SK-N-SH (cell line): ENCODE measurements around the gene MBNL2. TPM values are rescaled to one million over a fixed set of nuclear protein-coding genes. Genes with fewer than 3 reads are reported as not detected.
A peak's percentile ranks its signal among the peaks of the same experiment; 100 is the strongest.

ENCODE experiments used
- CTCF ChIA-PET: fragments of 300-600, 350-600 bp; formaldehyde crosslinking; extraction: SDS; loops from one replicate; lab custom pipeline; 2021; lab: Yijun Ruan, JAX
- POLR2A ChIA-PET: fragments of 350-600 bp; sonication (Branson Sonifier 250); formaldehyde crosslinking; extraction: SDS; loops from one replicate; lab custom pipeline; 2020; ENCODE audit warnings: antibody characterized with exemption, inconsistent platforms; lab: Yijun Ruan, JAX
- DNase-seq: peaks from one replicate; pipeline ENCODE4 v3.0.0; 2012
- H2AFZ ChIP-seq: fragments of 200-600 bp; sonication (generic); 2 replicates; pipeline ENCODE4 v1.8.1; 2016; ENCODE audit warnings: antibody characterized with exemption, mild to moderate bottlenecking, low read depth
- H3F3A ChIP-seq: fragments of 200-600 bp; sonication (generic); replicated peaks from 2 replicates; pipeline ENCODE3; 2016; ENCODE audit warnings: antibody characterized with exemption, mild to moderate bottlenecking; ENCODE audit not compliant: insufficient read depth
- H3K27ac ChIP-seq, 2 experiments: fragments of 200-500 bp in 1 of 2; fragments of 200-600 bp in 1 of 2; sonication (Bioruptor generic) in 1 of 2; sonication (generic), shearing (Covaris generic) in 1 of 2; 2 replicates each; pipeline versions ENCODE4 v1.5.1 to v1.6.1; 2014 to 2016; ENCODE audit warnings: low read depth in 2 of 2, inconsistent platforms in 1 of 2, low read length in 1 of 2, mild to moderate bottlenecking in 1 of 2, mixed read lengths in 1 of 2
- H3K27me3 ChIP-seq: fragments of 200-600 bp; sonication (generic), shearing (Covaris generic); 2 replicates; pipeline ENCODE4 v1.6.1; 2016; ENCODE audit warnings: mixed run types; ENCODE audit not compliant: insufficient read depth
- H3K36me3 ChIP-seq, 2 experiments: fragments of 200-500 bp in 1 of 2; fragments of 200-600 bp in 1 of 2; sonication (Bioruptor generic) in 1 of 2; sonication (generic) in 1 of 2; replicated peaks in 1 of 2; 2 replicates each; pipeline versions ENCODE3 to v1.5.1; 2014 to 2016; ENCODE audit warnings: low read length in 1 of 2, mild to moderate bottlenecking in 1 of 2; ENCODE audit not compliant: insufficient read depth in 2 of 2, control insufficient read depth in 1 of 2
- H3K4me1 ChIP-seq, 2 experiments: fragments of 200-500 bp in 1 of 2; fragments of 200-600 bp in 1 of 2; sonication (Bioruptor generic) in 1 of 2; sonication (generic), shearing (Covaris generic) in 1 of 2; 2 replicates each; pipeline versions ENCODE4 v1.5.1 to v1.6.1; 2014 to 2016; ENCODE audit warnings: low read depth in 1 of 2, low read length in 1 of 2, mixed run types in 1 of 2; ENCODE audit not compliant: insufficient read depth in 2 of 2, control insufficient read depth in 1 of 2
- H3K4me2 ChIP-seq: fragments of 200-600 bp; sonication (generic), shearing (Covaris generic); 2 replicates; pipeline ENCODE4 v1.6.1; 2017; ENCODE audit warnings: mixed run types
- H3K4me3 ChIP-seq, 2 experiments: fragments of 200-500 bp in 1 of 2; fragments of 200-600 bp in 1 of 2; sonication (Bioruptor generic) in 1 of 2; sonication (generic), shearing (Covaris generic) in 1 of 2; 2 replicates each; pipeline versions ENCODE4 v1.5.1 to v1.8.1; 2014 to 2016; ENCODE audit warnings: low read depth in 2 of 2, inconsistent platforms in 1 of 2, low read length in 1 of 2, mild to moderate bottlenecking in 1 of 2, mixed read lengths in 1 of 2, moderate library complexity in 1 of 2
- H3K79me2 ChIP-seq: fragments of 200-600 bp; sonication (generic); 2 replicates; pipeline ENCODE4 v1.8.1; 2017; ENCODE audit warnings: mild to moderate bottlenecking; ENCODE audit not compliant: insufficient read depth
- H3K9ac ChIP-seq: fragments of 200-600 bp; sonication (generic); 2 replicates; pipeline ENCODE4 v1.6.1; 2017; ENCODE audit warnings: mixed run types
- H3K9me2 ChIP-seq: fragments of 200-600 bp; sonication (generic); 2 replicates; pipeline ENCODE4 v1.6.1; 2017; ENCODE audit warnings: mixed run types
- H3K9me3 ChIP-seq: fragments of 200-600 bp; sonication (generic); 2 replicates; pipeline ENCODE4 v1.6.1; 2017; ENCODE audit warnings: mixed run types, mild to moderate bottlenecking, moderate library complexity
- H4K20me1 ChIP-seq: fragments of 200-600 bp; sonication (generic); 2 replicates; pipeline ENCODE4 v1.6.1; 2017; ENCODE audit warnings: mild to moderate bottlenecking, mixed run types; ENCODE audit not compliant: insufficient read depth
- EZH2phosphoT487 ChIP-seq: fragments of 200-600 bp; sonication (generic); IDR thresholded peaks from 2 replicates; pipeline ENCODE4 v1.6.1; 2017; ENCODE audit warnings: low read depth, mixed run types, mild to moderate bottlenecking, antibody characterized with exemption, moderate library complexity, borderline replicate concordance
- FOXJ3 ChIP-seq: sonication (generic); formaldehyde crosslinking; IDR thresholded peaks from 2 replicates; pipeline ENCODE4 v1.5.1; 2020; ENCODE audit warnings: mild to moderate bottlenecking, missing genetic modification reagents
- FOXM1 ChIP-seq: IDR thresholded peaks from 2 replicates; pipeline ENCODE4 v1.4.0; 2012; ENCODE audit warnings: low read depth, mild to moderate bottlenecking
- JUND ChIP-seq: IDR thresholded peaks from 2 replicates; pipeline ENCODE4 v1.4.0; 2012
- MXI1 ChIP-seq: IDR thresholded peaks from 2 replicates; pipeline ENCODE4 v1.6.1; 2012; ENCODE audit warnings: mild to moderate bottlenecking, low read depth, low read length, improper control_type of control experiment
- NFIC ChIP-seq: IDR thresholded peaks from 2 replicates; pipeline ENCODE4 v1.4.0; 2012; ENCODE audit warnings: borderline replicate concordance
- SMC3 ChIP-seq: IDR thresholded peaks from 2 replicates; pipeline ENCODE4 v1.6.1; 2012; ENCODE audit warnings: low read depth, low read length, improper control_type of control experiment
- USF1 ChIP-seq: IDR thresholded peaks from 2 replicates; pipeline ENCODE4 v1.4.0; 2012; ENCODE audit warnings: low read depth, borderline replicate concordance
- USF2 ChIP-seq: fragments of 150-350 bp; IDR thresholded peaks from 2 replicates; pipeline ENCODE4 v1.6.1; 2017; ENCODE audit warnings: antibody characterized with exemption, low read length, low read depth, borderline replicate concordance
- YY1 ChIP-seq: IDR thresholded peaks from 2 replicates; pipeline ENCODE4 v1.4.0; 2012; ENCODE audit warnings: low read depth, mild to moderate bottlenecking
- WGBS: methylation state at CpG from one replicate; pipeline ENCODE4 v1.1.6; 2017; ENCODE audit warnings: low lambda C conversion rate; 5-methylcytosine and 5-hydroxymethylcytosine counted together
- polyA plus RNA-seq, 3 experiments: library from polyadenylated mRNA; depleted of rRNA; stranded (reverse); fragments of >200 nt; gene quantifications; 2 replicates each; pipeline ENCODE4 v1.2.3, GENCODE V29; 2012
- TF ChIP-seq, protein P1 (sequence below): fragments of 150-350 bp; IDR thresholded peaks from 2 replicates; pipeline ENCODE4 v1.6.1; 2016; ENCODE audit warnings: mild to moderate bottlenecking, low read depth, low read length
- TF ChIP-seq, protein P2 (sequence below): IDR thresholded peaks from 2 replicates; pipeline ENCODE4 v1.4.0; 2012; ENCODE audit warnings: low read depth, borderline replicate concordance
- TF ChIP-seq, protein P3 (sequence below): IDR thresholded peaks from 2 replicates; pipeline ENCODE4; 2012

MBNL2 gene
- polyA plus RNA-seq, 1 of the 3 experiments (the other 2 are of a cell fraction): 24.5 TPM

DNA sequence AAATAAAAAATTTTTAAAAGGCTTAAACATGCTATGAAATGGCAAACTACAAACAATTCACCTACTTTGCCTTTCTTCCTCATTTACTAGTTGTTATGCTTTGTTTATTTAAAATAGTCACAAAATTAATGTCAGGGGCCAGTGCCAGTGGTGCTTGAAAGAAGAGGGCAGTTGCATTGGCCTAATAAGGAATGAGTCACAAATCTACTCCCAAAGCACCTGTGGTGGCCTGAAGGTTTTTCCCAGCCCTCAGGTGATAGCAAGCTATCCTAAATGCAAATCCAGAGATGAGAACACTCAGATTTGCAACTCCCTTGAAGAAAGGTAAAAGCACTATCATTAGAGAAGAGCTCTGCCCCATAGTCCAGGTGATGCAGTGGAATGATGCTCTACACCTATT, 103.6 kb downstream of the MBNL2 start:
- TF ChIP-seq MXI1 (no peak), USF1 (no peak), FOXJ3 (no peak), EZH2phosphoT487 (no peak), YY1 (no peak), FOXM1 (no peak), JUND (no peak), SMC3 (no peak)
- TF ChIP-seq, protein P1, sequence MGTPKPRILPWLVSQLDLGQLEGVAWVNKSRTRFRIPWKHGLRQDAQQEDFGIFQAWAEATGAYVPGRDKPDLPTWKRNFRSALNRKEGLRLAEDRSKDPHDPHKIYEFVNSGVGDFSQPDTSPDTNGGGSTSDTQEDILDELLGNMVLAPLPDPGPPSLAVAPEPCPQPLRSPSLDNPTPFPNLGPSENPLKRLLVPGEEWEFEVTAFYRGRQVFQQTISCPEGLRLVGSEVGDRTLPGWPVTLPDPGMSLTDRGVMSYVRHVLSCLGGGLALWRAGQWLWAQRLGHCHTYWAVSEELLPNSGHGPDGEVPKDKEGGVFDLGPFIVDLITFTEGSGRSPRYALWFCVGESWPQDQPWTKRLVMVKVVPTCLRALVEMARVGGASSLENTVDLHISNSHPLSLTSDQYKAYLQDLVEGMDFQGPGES: no peak
- TF ChIP-seq, protein P2, sequence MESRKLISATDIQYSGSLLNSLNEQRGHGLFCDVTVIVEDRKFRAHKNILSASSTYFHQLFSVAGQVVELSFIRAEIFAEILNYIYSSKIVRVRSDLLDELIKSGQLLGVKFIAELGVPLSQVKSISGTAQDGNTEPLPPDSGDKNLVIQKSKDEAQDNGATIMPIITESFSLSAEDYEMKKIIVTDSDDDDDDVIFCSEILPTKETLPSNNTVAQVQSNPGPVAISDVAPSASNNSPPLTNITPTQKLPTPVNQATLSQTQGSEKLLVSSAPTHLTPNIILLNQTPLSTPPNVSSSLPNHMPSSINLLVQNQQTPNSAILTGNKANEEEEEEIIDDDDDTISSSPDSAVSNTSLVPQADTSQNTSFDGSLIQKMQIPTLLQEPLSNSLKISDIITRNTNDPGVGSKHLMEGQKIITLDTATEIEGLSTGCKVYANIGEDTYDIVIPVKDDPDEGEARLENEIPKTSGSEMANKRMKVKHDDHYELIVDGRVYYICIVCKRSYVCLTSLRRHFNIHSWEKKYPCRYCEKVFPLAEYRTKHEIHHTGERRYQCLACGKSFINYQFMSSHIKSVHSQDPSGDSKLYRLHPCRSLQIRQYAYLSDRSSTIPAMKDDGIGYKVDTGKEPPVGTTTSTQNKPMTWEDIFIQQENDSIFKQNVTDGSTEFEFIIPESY: no peak
- TF ChIP-seq, protein P3, sequence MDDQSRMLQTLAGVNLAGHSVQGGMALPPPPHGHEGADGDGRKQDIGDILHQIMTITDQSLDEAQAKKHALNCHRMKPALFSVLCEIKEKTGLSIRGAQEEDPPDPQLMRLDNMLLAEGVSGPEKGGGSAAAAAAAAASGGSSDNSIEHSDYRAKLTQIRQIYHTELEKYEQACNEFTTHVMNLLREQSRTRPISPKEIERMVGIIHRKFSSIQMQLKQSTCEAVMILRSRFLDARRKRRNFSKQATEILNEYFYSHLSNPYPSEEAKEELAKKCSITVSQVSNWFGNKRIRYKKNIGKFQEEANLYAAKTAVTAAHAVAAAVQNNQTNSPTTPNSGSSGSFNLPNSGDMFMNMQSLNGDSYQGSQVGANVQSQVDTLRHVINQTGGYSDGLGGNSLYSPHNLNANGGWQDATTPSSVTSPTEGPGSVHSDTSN: no peak
- TF ChIP-seq, all 33 proteins: peak for 0
- Histone ChIP-seq H3K27me3 (no peaks in the 10 kb centered on the region), H3F3A (peaks cover 52% of the 10 kb centered on the region), H2AFZ (no peak overlapping the region), H4K20me1 (peaks cover 4% of the 10 kb centered on the region), H3K9me2 (no peaks in the 10 kb centered on the region), H3K27ac (peak overlapping the region in 1 of 2 experiments; percentile 11; a peak in 1 of 4 replicates), H3K4me2 (no peak overlapping the region), H3K36me3 (peaks cover 2 to 12% of the 10 kb centered on the region in 2 experiments), H3K4me3 (no peak overlapping the region), H3K4me1 (peaks cover 33 to 35% of the 10 kb centered on the region in 2 experiments), H3K9ac (no peak overlapping the region), H3K9me3 (no peaks in the 10 kb centered on the region), H3K79me2 (peaks cover 97% of the 10 kb centered on the region)
- POLR2A ChIA-PET: no interaction called here
- CTCF ChIA-PET: interaction anchor here (1.0 to 4.1 kb wide), 3 partner anchors 15 to 216 kb away, joined by 3 to 11 read pairs (median 3); no protein-coding TSS in a partner anchor
- DNase-seq: no peak

- Histone ChIP-seq H3K9ac (no peak overlapping the region), H3K36me3 (peaks cover 7 to 23% of the 10 kb centered on the region in 2 experiments), H2AFZ (no peak overlapping the region), H3K4me1 (peaks cover 25 to 31% of the 10 kb centered on the region in 2 experiments), H3K9me3 (no peaks in the 10 kb centered on the region), H4K20me1 (peaks cover 4% of the 10 kb centered on the region), H3K27ac (peak overlapping the region; percentile 70 to 74)
- TF ChIP-seq NFIC (0 out of 2 replicates have a peak, but pooled peaks have one; percentile 8), USF2 (no peak)
- TF ChIP-seq, all 33 proteins: peak for 1
- ChIA-PET CTCF (interaction anchor here (1.1 to 4.1 kb wide), 3 partner anchors 10 to 217 kb away, joined by 3 to 12 read pairs (median 11); no protein-coding TSS in a partner anchor), POLR2A (no interaction called here)
- H3K4me3 ChIP-seq: no peak overlapping the region
- no peaks in the 10 kb centered on the region for H3K27me3 ChIP-seq
- H3K9me2 ChIP-seq: no peaks in the 10 kb centered on the region
- DNase-seq: no peak
- WGBS: 50% methylated on average over 6 of the region's 6 CpGs
- peaks cover 97% of the 10 kb centered on the region for H3K79me2 ChIP-seq
- no peak overlapping the region for H3K4me2 ChIP-seq
- H3F3A ChIP-seq: peaks cover 61% of the 10 kb centered on the region
Observed at GRCh38 chr13:97327086-97327485, 105.0 kb downstream of the MBNL2 start.
